Sigmoid colon (tissue), 3 donors: Measurements from ENCODE around the gene ARHGAP45.

ENCODE experiments used
- POLR2A ChIP-seq, 2 donors: fragments of 450-650 bp; IDR thresholded peaks; one replicate each; pipeline ENCODE4 v1.6.1; 2016; ENCODE audit warnings: antibody characterized with exemption in 2 of 2, mild to moderate bottlenecking in 2 of 2, moderate library complexity in 2 of 2
- TF ChIP-seq, protein P1 (sequence below), 4 experiments: fragments of 450-650 bp in 3 of 4; fragments of 200-600 bp in 1 of 4; IDR thresholded peaks; one replicate each; pipeline ENCODE4 v1.5.1; 2016 to 2019; ENCODE audit warnings: antibody characterized with exemption in 4 of 4, mild to moderate bottlenecking in 3 of 4, moderate library complexity in 2 of 4

DNA sequence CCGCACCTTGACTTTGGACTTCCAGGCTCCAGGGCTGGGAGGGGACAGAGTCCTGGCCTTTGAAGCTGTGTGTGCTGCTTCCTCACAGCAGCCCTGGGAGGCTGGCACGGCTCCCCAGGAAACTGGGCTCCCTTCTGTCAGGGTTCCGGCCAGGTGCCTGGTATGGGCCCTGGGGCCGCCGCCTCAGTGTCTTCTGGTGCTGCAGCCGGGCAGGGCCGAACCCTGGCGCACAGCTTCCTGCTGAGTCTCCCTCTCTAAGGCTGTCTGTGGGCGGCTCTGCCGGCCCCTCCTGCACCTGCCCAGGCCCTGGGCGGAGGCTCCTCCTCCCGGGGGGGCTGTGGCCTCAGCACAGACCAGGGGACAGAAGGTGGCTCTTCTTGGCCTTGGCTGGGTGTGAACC, 69.2 kb downstream of the ARHGAP45 start:
- no peak for TF ChIP-seq POLR2A (IDR thresholded peaks at IDR 0.05)
- TF ChIP-seq, protein P1, sequence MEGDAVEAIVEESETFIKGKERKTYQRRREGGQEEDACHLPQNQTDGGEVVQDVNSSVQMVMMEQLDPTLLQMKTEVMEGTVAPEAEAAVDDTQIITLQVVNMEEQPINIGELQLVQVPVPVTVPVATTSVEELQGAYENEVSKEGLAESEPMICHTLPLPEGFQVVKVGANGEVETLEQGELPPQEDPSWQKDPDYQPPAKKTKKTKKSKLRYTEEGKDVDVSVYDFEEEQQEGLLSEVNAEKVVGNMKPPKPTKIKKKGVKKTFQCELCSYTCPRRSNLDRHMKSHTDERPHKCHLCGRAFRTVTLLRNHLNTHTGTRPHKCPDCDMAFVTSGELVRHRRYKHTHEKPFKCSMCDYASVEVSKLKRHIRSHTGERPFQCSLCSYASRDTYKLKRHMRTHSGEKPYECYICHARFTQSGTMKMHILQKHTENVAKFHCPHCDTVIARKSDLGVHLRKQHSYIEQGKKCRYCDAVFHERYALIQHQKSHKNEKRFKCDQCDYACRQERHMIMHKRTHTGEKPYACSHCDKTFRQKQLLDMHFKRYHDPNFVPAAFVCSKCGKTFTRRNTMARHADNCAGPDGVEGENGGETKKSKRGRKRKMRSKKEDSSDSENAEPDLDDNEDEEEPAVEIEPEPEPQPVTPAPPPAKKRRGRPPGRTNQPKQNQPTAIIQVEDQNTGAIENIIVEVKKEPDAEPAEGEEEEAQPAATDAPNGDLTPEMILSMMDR (IDR thresholded peaks at IDR 0.05), result no peak
